ENCODE data around the gene IQCM.
"Not testable (repeated sequence)": the region's sequence is repeated elsewhere in the genome, so short reads cannot be mapped to it uniquely, and the experiment has no call there.

Gene IQCM

GRCh38 chr4:149574971-149575370, 240.7 kb downstream of the IQCM start:
- DNase-seq (ENCODE audit: low read depth) = no peak

GRCh38 chr4:149572716-149573115, 242.9 kb downstream of the IQCM start:
- DNase-seq (ENCODE audit: low read depth) = no peak

- DNase-seq (ENCODE audit: low read depth) = no peak
Observed at GRCh38 chr4:149555799-149556198, 259.8 kb downstream of the IQCM start.

GRCh38 chr4:149555146-149555545, 260.5 kb downstream of the IQCM start:
- no peak for DNase-seq (ENCODE audit: low read depth)

GRCh38 chr4:149553959-149554520, 261.6 kb downstream of the IQCM start:
- no peak for DNase-seq (ENCODE audit: low read depth)

GRCh38 chr4:149552601-149553000, 263.0 kb downstream of the IQCM start:
- DNase-seq (ENCODE audit: low read depth) = no peak

GRCh38 chr4:149549911-149550310, 265.7 kb downstream of the IQCM start:
- no peak for DNase-seq (ENCODE audit: low read depth)

GRCh38 chr4:149534779-149535178, 280.9 kb downstream of the IQCM start:
- DNase-seq (ENCODE audit: low read depth) = no peak

GRCh38 chr4:149531861-149532260, 283.8 kb downstream of the IQCM start:
- no peak for DNase-seq (ENCODE audit: low read depth)

GRCh38 chr4:149523039-149523438, 292.6 kb downstream of the IQCM start:
- no peak for DNase-seq (ENCODE audit: low read depth)

- DNase-seq (ENCODE audit: low read depth) = no peak
Observed at GRCh38 chr4:149521611-149522425, 293.8 kb downstream of the IQCM start.

- DNase-seq (ENCODE audit: low read depth) = no peak
Observed at GRCh38 chr4:149518471-149518870, 297.2 kb downstream of the IQCM start.

- no peak for DNase-seq (ENCODE audit: low read depth)
Observed at GRCh38 chr4:149513081-149513480, 302.6 kb downstream of the IQCM start.

GRCh38 chr4:149512501-149512900, 303.1 kb downstream of the IQCM start:
- DNase-seq (ENCODE audit: low read depth) = no peak

- no peak for DNase-seq (ENCODE audit: low read depth)
Observed at GRCh38 chr4:149511558-149512298, 303.9 kb downstream of the IQCM start.

GRCh38 chr4:149507309-149507708, 308.3 kb downstream of the IQCM start:
- DNase-seq (ENCODE audit: low read depth) = not testable (repeated sequence)

- DNase-seq (ENCODE audit: low read depth) = no peak
Observed at GRCh38 chr4:149500806-149501205, 314.8 kb downstream of the IQCM start.

- DNase-seq (ENCODE audit: low read depth) = no peak
Observed at GRCh38 chr4:149499726-149500125, 315.9 kb downstream of the IQCM start.

- no peak for DNase-seq (ENCODE audit: low read depth)
Observed at GRCh38 chr4:149498246-149498645, 317.4 kb downstream of the IQCM start.

- no peak for DNase-seq (ENCODE audit: low read depth)
Observed at GRCh38 chr4:149493492-149493891, 322.2 kb downstream of the IQCM start.

GRCh38 chr4:149489321-149489720, 326.3 kb downstream of the IQCM start:
- no peak for DNase-seq (ENCODE audit: low read depth)

- no peak for DNase-seq (ENCODE audit: low read depth)
Observed at GRCh38 chr4:149486861-149487260, 328.8 kb downstream of the IQCM start.

GRCh38 chr4:149468669-149469068, 347.0 kb downstream of the IQCM start:
- not testable (repeated sequence) for DNase-seq (ENCODE audit: low read depth)

Data from T-helper 22 cell (primary cell).